Hepatocyte (in vitro differentiated cells): Measurements from ENCODE around the gene LRRC23. TPM values are rescaled to one million over a fixed set of nuclear protein-coding genes. Genes with fewer than 3 reads are reported as not detected.
"Not testable (repeated sequence)": the region's sequence is repeated elsewhere in the genome, so short reads cannot be mapped to it uniquely, and the experiment has no call there.

Source experiments
- DNase-seq: peaks from one replicate; pipeline ENCODE4 v3.0.0-alpha.2; 2016; ENCODE audit warnings: low spot score
- H2AFZ ChIP-seq: fragments of 200-600 bp; sonication (generic); 2 replicates; pipeline ENCODE4 v1.6.0; 2016; ENCODE audit warnings: antibody characterized with exemption, mild to moderate bottlenecking
- H3K27ac ChIP-seq: fragments of 200-600 bp; sonication (generic); 2 replicates; pipeline ENCODE4 v1.5.1; 2016; ENCODE audit warnings: mild to moderate bottlenecking
- H3K27me3 ChIP-seq: fragments of 200-600 bp; sonication (generic); 2 replicates; pipeline ENCODE4 v1.6.1; 2016
- H3K36me3 ChIP-seq: fragments of 200-600 bp; sonication (generic); replicated peaks from 2 replicates; pipeline ENCODE4 v1.5.1; 2016; ENCODE audit warnings: low read depth; ENCODE audit not compliant: insufficient read depth
- H3K4me1 ChIP-seq: fragments of 200-600 bp; sonication (generic); 2 replicates; pipeline ENCODE4 v1.5.1; 2016; ENCODE audit warnings: mild to moderate bottlenecking, moderate library complexity; ENCODE audit not compliant: insufficient read depth
- H3K4me2 ChIP-seq: fragments of 200-600 bp; sonication (generic); 2 replicates; pipeline ENCODE4 v1.6.0; 2016
- H3K4me3 ChIP-seq: fragments of 200-600 bp; sonication (generic); 2 replicates; pipeline ENCODE4 v1.5.1; 2016; ENCODE audit warnings: mild to moderate bottlenecking
- H3K79me2 ChIP-seq: fragments of 200-600 bp; sonication (generic); 2 replicates; pipeline ENCODE4 v1.6.0; 2017; ENCODE audit warnings: mild to moderate bottlenecking
- H3K9me2 ChIP-seq: fragments of 200-600 bp; sonication (generic); replicated peaks from 2 replicates; pipeline ENCODE4 v1.6.0; 2017; ENCODE audit warnings: mild to moderate bottlenecking; ENCODE audit not compliant: insufficient read depth
- H3K9me3 ChIP-seq: fragments of 200-600 bp; sonication (generic); 2 replicates; pipeline ENCODE4 v1.5.1; 2016; ENCODE audit warnings: low read depth, mild to moderate bottlenecking
- H4K20me1 ChIP-seq: fragments of 200-600 bp; sonication (generic); 2 replicates; pipeline ENCODE4 v1.6.0; 2016; ENCODE audit warnings: mild to moderate bottlenecking; ENCODE audit not compliant: insufficient read depth, poor library complexity, severe bottlenecking
- EZH2 ChIP-seq: fragments of 200-600 bp; sonication (generic); IDR thresholded peaks from 2 replicates; pipeline ENCODE4 v1.6.1; 2016; ENCODE audit warnings: antibody characterized with exemption, mild to moderate bottlenecking, borderline replicate concordance
- EZH2phosphoT487 ChIP-seq: fragments of 200-600 bp; sonication (generic); IDR thresholded peaks from one replicate; pipeline ENCODE4 v1.6.1; 2018; ENCODE audit warnings: antibody characterized with exemption, mild to moderate bottlenecking, low read depth, moderate library complexity; ENCODE audit not compliant: unreplicated experiment, severe bottlenecking
- WGBS: methylation state at CpG from one replicate; pipeline ENCODE4 v1.1.6; 2016; ENCODE audit warnings: low lambda C conversion rate; ENCODE audit errors: missing lambda C conversion rate; 5-methylcytosine and 5-hydroxymethylcytosine counted together
- polyA plus RNA-seq: library from polyadenylated mRNA; unstranded; fragments of >200 nt; fragmentation: Nextera tagmentation; extraction: Ambion mirVana; gene quantifications from 2 replicates; pipeline ENCODE4 v1.2.1, GENCODE V29; 2016
- total RNA-seq: library from RNA; depleted of rRNA; stranded (reverse); fragments of >200 nt; gene quantifications from 2 replicates; pipeline ENCODE4 v1.2.3, GENCODE V29; 2014
- TF ChIP-seq, protein P1 (sequence below): fragments of 200-600 bp; sonication (generic); IDR thresholded peaks from 2 replicates; pipeline ENCODE4 v1.5.1; 2016; ENCODE audit warnings: antibody characterized with exemption, mild to moderate bottlenecking; ENCODE audit not compliant: poor library complexity

The LRRC23 gene
- total and polyA plus RNA-seq, 2 experiments from 2014 or later, result 8.2 to 12.9 TPM

DNA sequence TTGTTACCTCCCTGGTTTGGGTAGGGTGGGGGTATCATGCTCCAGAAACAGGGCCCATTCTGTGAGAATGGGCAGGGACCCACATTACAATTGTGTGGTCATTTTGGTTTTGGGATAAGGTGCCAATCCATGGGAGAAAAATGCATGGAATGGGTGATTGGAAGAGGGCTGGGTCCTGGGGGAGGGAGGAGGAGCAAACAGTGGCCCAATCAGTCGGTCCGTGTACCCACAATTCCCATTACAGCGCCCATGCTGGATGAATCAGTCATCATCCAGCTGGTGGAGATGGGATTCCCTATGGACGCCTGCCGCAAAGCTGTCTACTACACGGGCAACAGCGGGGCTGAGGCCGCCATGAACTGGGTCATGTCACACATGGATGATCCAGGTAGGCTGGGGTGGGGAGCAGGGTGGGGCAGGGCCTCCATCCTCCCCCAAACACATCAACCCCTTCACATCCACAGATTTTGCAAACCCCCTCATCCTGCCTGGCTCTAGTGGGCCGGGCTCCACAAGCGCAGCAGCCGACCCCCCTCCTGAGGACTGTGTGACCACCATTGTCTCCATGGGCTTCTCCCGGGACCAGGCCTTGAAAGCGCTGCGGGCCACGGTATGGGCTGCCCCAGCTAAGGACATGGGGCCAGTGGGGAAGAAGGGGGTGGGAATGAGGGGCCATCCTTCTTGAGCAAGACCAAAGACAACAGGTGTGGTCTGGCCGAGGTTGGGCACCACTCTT is 40.9 kb upstream of the LRRC23 start:
- peaks cover 8% of the 10 kb centered on the region for H4K20me1 ChIP-seq
- TF ChIP-seq, protein P1, sequence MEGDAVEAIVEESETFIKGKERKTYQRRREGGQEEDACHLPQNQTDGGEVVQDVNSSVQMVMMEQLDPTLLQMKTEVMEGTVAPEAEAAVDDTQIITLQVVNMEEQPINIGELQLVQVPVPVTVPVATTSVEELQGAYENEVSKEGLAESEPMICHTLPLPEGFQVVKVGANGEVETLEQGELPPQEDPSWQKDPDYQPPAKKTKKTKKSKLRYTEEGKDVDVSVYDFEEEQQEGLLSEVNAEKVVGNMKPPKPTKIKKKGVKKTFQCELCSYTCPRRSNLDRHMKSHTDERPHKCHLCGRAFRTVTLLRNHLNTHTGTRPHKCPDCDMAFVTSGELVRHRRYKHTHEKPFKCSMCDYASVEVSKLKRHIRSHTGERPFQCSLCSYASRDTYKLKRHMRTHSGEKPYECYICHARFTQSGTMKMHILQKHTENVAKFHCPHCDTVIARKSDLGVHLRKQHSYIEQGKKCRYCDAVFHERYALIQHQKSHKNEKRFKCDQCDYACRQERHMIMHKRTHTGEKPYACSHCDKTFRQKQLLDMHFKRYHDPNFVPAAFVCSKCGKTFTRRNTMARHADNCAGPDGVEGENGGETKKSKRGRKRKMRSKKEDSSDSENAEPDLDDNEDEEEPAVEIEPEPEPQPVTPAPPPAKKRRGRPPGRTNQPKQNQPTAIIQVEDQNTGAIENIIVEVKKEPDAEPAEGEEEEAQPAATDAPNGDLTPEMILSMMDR, result no peak
- TF ChIP-seq EZH2 (no peak), EZH2phosphoT487 (no peak)
- H3K4me1 ChIP-seq, result peaks cover 5% of the 10 kb centered on the region
- DNase-seq, result no peak
- no peaks in the 10 kb centered on the region for H3K9me3 ChIP-seq
- H3K79me2 ChIP-seq, result peaks cover 13% of the 10 kb centered on the region
- H3K9me2 ChIP-seq, result no peaks in the 10 kb centered on the region
- no peak overlapping the region for H3K27ac ChIP-seq
- no peak overlapping the region for H3K4me3 ChIP-seq
- no peaks in the 10 kb centered on the region for H3K36me3 ChIP-seq
- no peaks in the 10 kb centered on the region for H3K27me3 ChIP-seq
- 98% methylated on average over 16 of the region's 16 CpGs for WGBS
- no peak overlapping the region for H2AFZ ChIP-seq
- H3K4me2 ChIP-seq, result no peak overlapping the region

DNA sequence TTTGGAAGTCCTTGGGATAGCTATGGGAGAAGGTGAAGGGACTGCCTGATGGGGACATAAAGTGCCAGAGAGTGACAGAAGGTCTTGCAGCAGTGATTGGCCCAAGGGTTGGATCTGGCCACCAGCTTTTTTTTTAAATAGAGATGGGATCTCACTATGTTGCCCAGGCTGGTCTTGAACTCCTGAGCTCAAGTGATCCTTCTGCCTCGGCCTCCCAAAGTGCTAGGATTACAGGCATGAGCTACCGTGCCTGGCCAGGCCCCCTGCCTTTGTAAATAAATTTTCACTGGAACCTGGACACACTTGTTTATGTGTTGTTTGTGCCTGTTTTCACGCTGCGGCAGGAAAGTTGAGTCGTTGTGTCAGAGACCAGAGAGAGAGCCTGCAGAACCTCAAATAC is 39.3 kb upstream of the LRRC23 start:
- H4K20me1 ChIP-seq, result peaks cover 19% of the 10 kb centered on the region
- WGBS, result 93% methylated on average over 5 of the region's 5 CpGs
- H3K27me3 ChIP-seq, H3K27ac ChIP-seq, H3K4me3 ChIP-seq, H3K4me2 ChIP-seq, H3K9me3 ChIP-seq, H3K9me2 ChIP-seq, H3K36me3 ChIP-seq, DNase-seq, H2AFZ ChIP-seq: not testable (repeated sequence)
- H3K79me2 ChIP-seq, result peaks cover 22% of the 10 kb centered on the region
- H3K4me1 ChIP-seq, result peaks cover 11% of the 10 kb centered on the region

DNA sequence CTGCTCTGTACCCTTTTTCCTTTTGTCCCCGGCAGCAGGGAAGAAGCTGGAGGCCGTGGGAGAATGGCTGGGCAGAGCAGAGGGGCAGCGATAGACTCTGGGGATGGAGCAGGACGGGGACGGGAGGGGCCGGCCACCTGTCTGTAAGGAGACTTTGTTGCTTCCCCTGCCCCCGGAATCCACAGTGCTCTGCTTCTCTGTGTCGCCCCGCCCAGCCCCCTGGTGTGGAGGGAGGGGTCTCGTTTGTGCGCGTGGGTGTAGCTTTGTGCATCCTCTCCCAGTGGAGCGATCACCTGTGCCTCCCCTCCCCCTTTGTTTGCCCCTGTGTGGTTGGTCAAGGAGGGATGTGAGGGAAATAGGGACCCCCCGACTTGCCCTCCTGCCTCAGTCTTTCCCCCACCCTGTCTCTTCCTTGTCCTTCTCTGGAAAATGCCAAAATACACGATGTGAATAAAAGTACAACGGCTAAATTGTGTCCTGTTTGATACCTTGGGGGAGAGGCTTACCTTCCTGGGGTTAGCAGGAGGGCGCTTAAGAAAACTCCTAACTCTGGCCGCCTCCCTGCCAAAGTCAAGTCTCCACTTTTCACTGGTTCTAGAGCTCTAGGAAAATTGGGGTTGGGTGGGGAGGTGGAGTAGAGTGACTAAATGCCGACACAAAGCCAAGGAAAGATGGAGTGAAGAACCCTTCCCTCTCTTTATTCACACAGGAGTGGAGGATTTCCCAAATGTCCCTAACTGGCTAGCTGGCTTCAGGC is 38.3 kb upstream of the LRRC23 start:
- Histone ChIP-seq H3K9me3 (no peaks in the 10 kb centered on the region), H4K20me1 (peaks cover 20% of the 10 kb centered on the region), H3K4me1 (peaks cover 15% of the 10 kb centered on the region), H3K36me3 (no peaks in the 10 kb centered on the region), H3K79me2 (peaks cover 29% of the 10 kb centered on the region), H3K27ac (peak overlapping the region; percentile 72), H2AFZ (no peak overlapping the region), H3K4me2 (peak overlapping the region; percentile 84), H3K9me2 (no peaks in the 10 kb centered on the region), H3K27me3 (no peaks in the 10 kb centered on the region), H3K4me3 (no peak overlapping the region)
- TF ChIP-seq, protein P1, result no peak
- TF ChIP-seq EZH2 (no peak), EZH2phosphoT487 (no peak)
- DNase-seq, result no peak
- 82% methylated on average over 14 of the region's 19 CpGs for WGBS

DNA sequence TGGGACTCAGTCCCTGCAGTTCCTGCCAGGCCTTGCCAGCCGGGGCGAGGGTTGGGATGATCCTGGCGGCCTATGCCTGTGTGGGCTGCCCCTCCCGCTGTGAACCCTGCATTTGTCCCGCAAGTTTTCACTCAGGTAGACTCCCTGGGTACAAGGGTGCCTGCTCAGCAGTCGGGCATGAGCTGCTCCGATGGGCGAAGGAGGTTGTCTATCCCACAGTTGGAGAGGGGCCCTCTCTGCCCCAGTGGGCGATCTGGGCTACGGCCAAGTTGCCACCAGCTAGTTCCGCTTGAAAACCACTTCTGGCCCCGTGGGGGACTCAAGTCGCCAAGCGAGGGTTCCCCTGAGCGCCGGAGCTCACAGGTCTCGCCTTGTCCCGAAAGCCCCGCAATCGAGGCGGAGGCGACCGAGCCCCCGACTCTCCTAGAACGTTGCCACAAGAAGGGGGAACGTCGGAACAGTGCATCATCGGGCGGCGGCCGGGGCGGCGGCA is 37.7 kb upstream of the LRRC23 start:
- TF ChIP-seq, protein P1, result no peak
- TF ChIP-seq EZH2, result no peak
- no peak for TF ChIP-seq EZH2phosphoT487
- H3K4me1 ChIP-seq, result peaks cover 21% of the 10 kb centered on the region
- no peaks in the 10 kb centered on the region for H3K9me2 ChIP-seq
- H3K36me3 ChIP-seq, result no peaks in the 10 kb centered on the region
- H4K20me1 ChIP-seq, result peaks cover 21% of the 10 kb centered on the region
- peak overlapping the region; percentile 37 for H2AFZ ChIP-seq
- DNase-seq, result no peak
- H3K27ac ChIP-seq, result peak overlapping the region; percentile 72
- peak overlapping the region; percentile 84 for H3K4me2 ChIP-seq
- H3K4me3 ChIP-seq, result no peak overlapping the region
- peaks cover 31% of the 10 kb centered on the region for H3K79me2 ChIP-seq
- no peaks in the 10 kb centered on the region for H3K27me3 ChIP-seq
- 13% methylated on average over 29 of the region's 33 CpGs for WGBS
- H3K9me3 ChIP-seq, result no peaks in the 10 kb centered on the region
